ENCODE results near the gene GPC6.

DNA sequence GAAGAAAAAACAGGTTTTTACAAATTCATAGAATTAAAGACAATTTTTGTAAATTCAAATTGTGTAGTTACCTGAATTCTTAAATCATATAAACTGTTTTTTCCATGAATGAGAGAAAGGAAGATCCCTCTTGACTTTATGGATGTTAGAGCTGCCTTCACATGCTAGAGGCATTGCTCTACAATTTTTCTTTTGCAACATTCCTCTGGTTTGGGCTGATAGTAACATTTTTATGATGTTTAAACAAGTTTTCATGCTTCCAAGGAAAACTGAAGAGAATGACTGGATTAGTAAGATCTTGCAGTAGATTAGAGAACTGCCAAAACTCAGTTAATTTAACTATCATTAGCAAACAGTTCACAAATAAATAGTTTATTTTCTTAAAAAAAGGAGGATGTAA is 250.6 kb downstream of the GPC6 start:
- TF ChIP-seq, protein P1, sequence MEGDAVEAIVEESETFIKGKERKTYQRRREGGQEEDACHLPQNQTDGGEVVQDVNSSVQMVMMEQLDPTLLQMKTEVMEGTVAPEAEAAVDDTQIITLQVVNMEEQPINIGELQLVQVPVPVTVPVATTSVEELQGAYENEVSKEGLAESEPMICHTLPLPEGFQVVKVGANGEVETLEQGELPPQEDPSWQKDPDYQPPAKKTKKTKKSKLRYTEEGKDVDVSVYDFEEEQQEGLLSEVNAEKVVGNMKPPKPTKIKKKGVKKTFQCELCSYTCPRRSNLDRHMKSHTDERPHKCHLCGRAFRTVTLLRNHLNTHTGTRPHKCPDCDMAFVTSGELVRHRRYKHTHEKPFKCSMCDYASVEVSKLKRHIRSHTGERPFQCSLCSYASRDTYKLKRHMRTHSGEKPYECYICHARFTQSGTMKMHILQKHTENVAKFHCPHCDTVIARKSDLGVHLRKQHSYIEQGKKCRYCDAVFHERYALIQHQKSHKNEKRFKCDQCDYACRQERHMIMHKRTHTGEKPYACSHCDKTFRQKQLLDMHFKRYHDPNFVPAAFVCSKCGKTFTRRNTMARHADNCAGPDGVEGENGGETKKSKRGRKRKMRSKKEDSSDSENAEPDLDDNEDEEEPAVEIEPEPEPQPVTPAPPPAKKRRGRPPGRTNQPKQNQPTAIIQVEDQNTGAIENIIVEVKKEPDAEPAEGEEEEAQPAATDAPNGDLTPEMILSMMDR (IDR thresholded peaks at IDR 0.05; ENCODE audit: insufficient read depth, low read length, poor library complexity, severe bottlenecking): no peak
- TF ChIP-seq EZH2phosphoT487 (conservative IDR thresholded peaks at IDR 0.05; ENCODE audit: low read length): no peak
